ENCODE measurements around the gene COL27A1. TPM values are rescaled to one million over a fixed set of nuclear protein-coding genes. Genes with fewer than 3 reads are reported as not detected.

COL27A1 gene
- total RNA-seq, 4 donors from 2014 or later = 1.0 to 5.7 (median 3.3) TPM

DNA sequence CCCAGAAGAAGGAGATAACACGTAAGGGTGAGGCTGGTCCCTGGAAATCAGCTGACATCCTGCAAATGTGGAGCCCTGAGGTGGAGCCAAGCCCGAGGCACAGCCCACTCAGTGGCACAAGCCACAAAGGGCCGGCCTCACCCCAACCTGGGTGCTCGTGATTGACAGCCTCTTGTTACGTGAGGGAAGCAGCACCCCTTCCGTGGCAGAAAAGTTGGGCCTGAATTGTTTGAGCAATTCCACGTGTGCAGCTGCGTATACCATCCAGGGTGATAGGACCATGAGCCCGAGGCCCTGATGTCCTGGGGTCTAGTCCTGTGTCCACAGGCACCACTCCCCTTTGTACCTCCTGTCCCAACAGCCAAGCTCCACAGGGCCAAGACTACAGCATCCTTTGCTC lies 179.2 kb downstream of the COL27A1 start:
- Histone ChIP-seq H3K27ac (no peak overlapping the region), H3K36me3 (peaks cover 0 to 49% of the 10 kb centered on the region in 2 donors), H3K4me1 (no peaks in the 10 kb centered on the region), H3K27me3 (no peaks in the 10 kb centered on the region), H3K4me3 (no peak overlapping the region), H3K9me3 (no peaks in the 10 kb centered on the region)
- ATAC-seq = no peak
- WGBS, 2 donors (ENCODE audit: low coverage in 1 of 2) = no CpG with 5 or more reads among the region's 9 CpGs
- TF ChIP-seq EP300 (IDR thresholded peaks at IDR 0.05) (no peak), POLR2AphosphoS5 (IDR thresholded peaks at IDR 0.05) (no peak), POLR2A (IDR thresholded peaks at IDR 0.05) (no peak)
- TF ChIP-seq, protein P1, sequence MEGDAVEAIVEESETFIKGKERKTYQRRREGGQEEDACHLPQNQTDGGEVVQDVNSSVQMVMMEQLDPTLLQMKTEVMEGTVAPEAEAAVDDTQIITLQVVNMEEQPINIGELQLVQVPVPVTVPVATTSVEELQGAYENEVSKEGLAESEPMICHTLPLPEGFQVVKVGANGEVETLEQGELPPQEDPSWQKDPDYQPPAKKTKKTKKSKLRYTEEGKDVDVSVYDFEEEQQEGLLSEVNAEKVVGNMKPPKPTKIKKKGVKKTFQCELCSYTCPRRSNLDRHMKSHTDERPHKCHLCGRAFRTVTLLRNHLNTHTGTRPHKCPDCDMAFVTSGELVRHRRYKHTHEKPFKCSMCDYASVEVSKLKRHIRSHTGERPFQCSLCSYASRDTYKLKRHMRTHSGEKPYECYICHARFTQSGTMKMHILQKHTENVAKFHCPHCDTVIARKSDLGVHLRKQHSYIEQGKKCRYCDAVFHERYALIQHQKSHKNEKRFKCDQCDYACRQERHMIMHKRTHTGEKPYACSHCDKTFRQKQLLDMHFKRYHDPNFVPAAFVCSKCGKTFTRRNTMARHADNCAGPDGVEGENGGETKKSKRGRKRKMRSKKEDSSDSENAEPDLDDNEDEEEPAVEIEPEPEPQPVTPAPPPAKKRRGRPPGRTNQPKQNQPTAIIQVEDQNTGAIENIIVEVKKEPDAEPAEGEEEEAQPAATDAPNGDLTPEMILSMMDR (IDR thresholded peaks at IDR 0.05) = no peak

GRCh38 chr9:114335745-114336144 lies 180.4 kb downstream of the COL27A1 start:
- Histone ChIP-seq H3K4me1 (no peaks in the 10 kb centered on the region), H3K9me3 (no peaks in the 10 kb centered on the region), H3K27me3 (no peaks in the 10 kb centered on the region), H3K36me3 (peaks cover 0 to 62% of the 10 kb centered on the region in 2 donors), H3K27ac (no peak overlapping the region), H3K4me3 (no peak overlapping the region)
- TF ChIP-seq EP300 (IDR thresholded peaks at IDR 0.05) (no peak), POLR2AphosphoS5 (IDR thresholded peaks at IDR 0.05) (no peak), POLR2A (IDR thresholded peaks at IDR 0.05) (no peak)
- TF ChIP-seq, protein P1 (IDR thresholded peaks at IDR 0.05) = no peak
- 54 to 69% methylated on average over 2 of the region's 2 CpGs for WGBS, 2 donors (ENCODE audit: low coverage in 1 of 2)
- no peak for ATAC-seq

- H3K27ac ChIP-seq = no peak overlapping the region
- 67% methylated on average over 9 of the region's 10 CpGs; no CpG with 5 or more reads in 1 of the 2 donors for WGBS, 2 donors (ENCODE audit: low coverage in 1 of 2)
- no peaks in the 10 kb centered on the region for H3K27me3 ChIP-seq
- TF ChIP-seq, protein P1 (IDR thresholded peaks at IDR 0.05) = no peak
- TF ChIP-seq POLR2AphosphoS5 (IDR thresholded peaks at IDR 0.05) (no peak), POLR2A (IDR thresholded peaks at IDR 0.05) (no peak), EP300 (IDR thresholded peaks at IDR 0.05) (no peak)
- no peaks in the 10 kb centered on the region for H3K9me3 ChIP-seq
- no peaks in the 10 kb centered on the region for H3K4me1 ChIP-seq
- no peak for ATAC-seq
- no peak overlapping the region for H3K4me3 ChIP-seq
- peaks cover 0 to 66% of the 10 kb centered on the region in 2 donors for H3K36me3 ChIP-seq
Measured at GRCh38 chr9:114336157-114336556, 180.8 kb downstream of the COL27A1 start.

DNA sequence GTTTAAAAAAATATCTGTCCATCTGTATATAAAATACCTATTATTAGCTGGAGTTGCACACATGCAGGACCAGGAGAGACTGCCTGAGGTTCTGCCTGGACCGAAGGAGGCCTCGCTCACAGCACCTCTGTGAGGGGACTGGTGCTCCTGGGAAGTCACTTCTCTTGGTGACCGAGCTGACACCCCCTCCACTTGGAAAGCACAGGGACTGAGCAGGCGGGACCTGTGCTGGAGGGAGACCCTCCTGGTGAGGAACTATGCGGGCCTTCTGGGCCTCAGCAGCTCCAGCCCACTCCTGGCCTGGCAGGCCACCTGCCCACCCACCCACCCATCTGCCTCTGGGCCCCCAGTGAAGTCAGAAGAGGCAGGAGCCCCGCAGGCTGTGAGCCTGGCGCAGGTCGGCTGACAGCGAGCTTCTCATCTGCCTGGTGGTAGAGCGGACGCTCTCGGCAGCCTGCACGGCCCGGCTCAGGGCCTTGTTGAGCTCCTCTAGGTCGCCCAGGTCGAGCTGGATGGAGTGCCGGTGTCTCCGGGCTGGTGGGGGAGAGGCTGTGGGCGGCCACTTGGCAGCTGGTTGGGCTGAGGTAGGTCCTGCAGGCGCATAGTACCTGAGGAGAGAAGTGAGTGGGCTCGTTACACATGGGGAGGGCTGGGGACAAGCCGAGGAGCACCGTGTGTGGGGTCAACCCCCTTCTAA lies 181.5 kb downstream of the COL27A1 start:
- WGBS, 2 donors (ENCODE audit: low coverage in 1 of 2) = 79% methylated on average over 7 of the region's 23 CpGs; no CpG with 5 or more reads in 1 of the 2 donors
- ATAC-seq = no peak
- TF ChIP-seq, protein P1 (IDR thresholded peaks at IDR 0.05) = no peak
- TF ChIP-seq POLR2AphosphoS5 (IDR thresholded peaks at IDR 0.05) (no peak), POLR2A (IDR thresholded peaks at IDR 0.05) (no peak), EP300 (IDR thresholded peaks at IDR 0.05) (no peak)
- H3K27ac ChIP-seq = no peak overlapping the region
- H3K27me3 ChIP-seq = no peaks in the 10 kb centered on the region
- peaks cover 0 to 73% of the 10 kb centered on the region in 2 donors for H3K36me3 ChIP-seq
- H3K4me1 ChIP-seq = no peaks in the 10 kb centered on the region
- no peaks in the 10 kb centered on the region for H3K9me3 ChIP-seq
- no peak overlapping the region for H3K4me3 ChIP-seq

DNA sequence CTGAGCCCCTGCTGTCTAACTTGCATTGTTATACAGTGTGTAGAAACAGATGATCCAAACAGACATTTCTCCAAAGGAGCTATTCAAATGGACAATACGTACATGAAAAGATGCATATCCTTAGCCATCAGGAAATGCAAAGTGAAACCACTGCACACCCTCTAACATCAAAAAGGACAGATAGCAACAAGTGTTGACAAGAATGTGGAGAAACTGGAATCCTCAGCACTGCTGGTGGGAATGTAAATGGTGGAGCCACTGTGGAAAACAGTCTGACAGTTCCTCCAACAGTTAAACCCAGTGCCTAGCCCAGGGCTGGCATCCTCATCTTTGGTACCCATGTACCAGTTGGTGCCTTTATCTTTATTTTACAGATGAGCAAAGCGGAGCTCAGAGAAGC lies 182.8 kb downstream of the COL27A1 start:
- no peak for TF ChIP-seq EP300 (IDR thresholded peaks at IDR 0.05)
- no peak for TF ChIP-seq POLR2A (IDR thresholded peaks at IDR 0.05)
- no peak for TF ChIP-seq POLR2AphosphoS5 (IDR thresholded peaks at IDR 0.05)
- TF ChIP-seq, protein P1 (IDR thresholded peaks at IDR 0.05) = no peak
- no peaks in the 10 kb centered on the region for H3K27me3 ChIP-seq
- no peak overlapping the region for H3K27ac ChIP-seq
- peaks cover 0 to 86% of the 10 kb centered on the region in 2 donors for H3K36me3 ChIP-seq
- H3K4me1 ChIP-seq = no peaks in the 10 kb centered on the region
- WGBS, 2 donors (ENCODE audit: low coverage in 1 of 2) = 83 to 90% methylated on average over 1 of the region's 2 CpGs
- no peak for ATAC-seq
- no peaks in the 10 kb centered on the region for H3K9me3 ChIP-seq
- no peak overlapping the region for H3K4me3 ChIP-seq
